ENCODE data around the gene ADGRG6. TPM values are rescaled to one million over a fixed set of nuclear protein-coding genes. Genes with fewer than 3 reads are reported as not detected.
A peak's percentile ranks its signal among the peaks of the same experiment; 100 is the strongest.

Gene ADGRG6
- total RNA-seq, 1 donor from 2014 or later, result 84.4 TPM

DNA sequence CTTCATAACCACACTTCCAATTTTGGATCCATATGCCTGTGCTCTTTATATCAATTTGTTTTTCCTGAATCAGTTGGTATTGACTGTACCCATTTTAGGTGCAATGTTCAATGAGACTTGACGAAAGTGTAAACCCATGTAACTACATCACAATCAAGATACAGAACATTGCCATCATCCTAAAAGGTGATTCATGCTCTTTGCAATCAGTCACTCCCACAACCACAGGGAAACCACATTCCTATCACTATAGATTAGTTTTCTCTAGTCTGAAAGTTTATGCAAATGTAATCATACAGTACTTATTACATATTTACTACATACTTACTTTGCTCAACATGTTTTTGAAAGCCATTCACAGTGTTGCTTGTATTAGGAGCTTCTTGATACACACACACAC lies 167.4 kb downstream of the ADGRG6 start:
- ATAC-seq (no peak), DNase-seq (ENCODE audit: low spot score) (no peak)

DNA sequence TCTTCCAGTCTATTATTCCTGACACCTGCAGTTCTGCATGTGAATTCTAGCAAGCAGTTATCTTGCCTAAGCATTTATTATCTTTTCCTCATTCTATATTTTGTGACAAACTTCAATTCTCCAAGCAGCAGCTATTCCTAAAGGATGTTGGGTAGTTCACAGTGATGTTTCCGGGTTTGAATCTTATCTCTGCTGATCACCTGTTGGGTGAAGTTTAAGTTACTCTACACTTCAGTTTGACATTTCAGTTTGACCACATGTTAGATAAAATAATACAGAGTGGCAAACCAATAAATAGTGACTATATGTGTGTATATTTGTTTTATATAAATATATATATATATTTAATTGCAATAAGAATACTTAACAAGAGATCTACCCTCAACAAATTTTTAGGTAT lies 168.6 kb downstream of the ADGRG6 start:
- ATAC-seq, result no peak
- DNase-seq (ENCODE audit: low spot score), result no peak

GRCh38 chr6:142474531-142475289 lies 172.9 kb downstream of the ADGRG6 start:
- DNase-seq (ENCODE audit: low spot score) (no peak), ATAC-seq (peak; percentile 87)

GRCh38 chr6:142476452-142476851 lies 174.6 kb downstream of the ADGRG6 start:
- DNase-seq (ENCODE audit: low spot score), result no peak
- ATAC-seq, result no peak

DNA sequence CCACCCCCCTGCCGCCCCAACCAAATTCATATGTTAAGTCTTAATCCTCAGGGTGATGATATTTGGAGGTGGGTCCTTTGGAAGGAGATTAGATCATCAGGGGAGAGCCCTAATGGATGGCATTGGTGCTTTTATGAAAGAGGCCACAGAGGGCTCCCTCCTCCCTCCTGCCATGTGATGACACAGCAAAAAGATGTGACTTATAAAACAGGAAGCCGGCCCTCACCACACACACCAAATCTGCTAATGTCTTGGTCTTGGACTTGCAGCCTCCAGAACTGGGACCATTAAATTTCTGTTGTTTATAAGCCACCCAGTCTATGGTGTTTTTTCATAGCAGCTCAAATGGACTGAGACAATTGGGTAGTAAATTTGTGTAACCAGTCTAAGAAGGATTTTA lies 176.3 kb downstream of the ADGRG6 start:
- DNase-seq (ENCODE audit: low spot score) (no peak), ATAC-seq (no peak)

DNA sequence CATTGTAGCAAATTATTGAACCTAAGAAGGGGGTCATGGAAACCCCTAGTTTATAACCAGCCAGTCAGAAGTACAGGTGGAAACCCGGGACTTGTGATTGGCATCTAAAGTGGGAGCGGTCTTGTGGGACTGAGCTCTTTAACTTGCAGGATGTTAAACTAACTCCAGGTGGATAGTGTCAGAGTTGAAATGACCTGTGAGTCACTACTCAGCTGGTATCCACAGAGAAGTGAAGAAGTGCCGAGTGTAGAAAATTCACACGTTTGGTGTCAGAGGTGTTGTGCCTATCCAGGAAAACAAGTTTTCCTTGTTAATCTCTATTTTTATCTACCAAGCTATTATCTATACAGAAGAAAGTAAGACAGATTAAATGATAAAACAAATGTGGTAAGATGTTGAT lies 179.7 kb downstream of the ADGRG6 start:
- DNase-seq (ENCODE audit: low spot score), result no peak

GRCh38 chr6:142482249-142482648 lies 180.4 kb downstream of the ADGRG6 start:
- no peak for DNase-seq (ENCODE audit: low spot score)
- ATAC-seq, result no peak

More for the DNA sequence above, 179.7 kb downstream of the ADGRG6 start:
- no peak for ATAC-seq

DNA sequence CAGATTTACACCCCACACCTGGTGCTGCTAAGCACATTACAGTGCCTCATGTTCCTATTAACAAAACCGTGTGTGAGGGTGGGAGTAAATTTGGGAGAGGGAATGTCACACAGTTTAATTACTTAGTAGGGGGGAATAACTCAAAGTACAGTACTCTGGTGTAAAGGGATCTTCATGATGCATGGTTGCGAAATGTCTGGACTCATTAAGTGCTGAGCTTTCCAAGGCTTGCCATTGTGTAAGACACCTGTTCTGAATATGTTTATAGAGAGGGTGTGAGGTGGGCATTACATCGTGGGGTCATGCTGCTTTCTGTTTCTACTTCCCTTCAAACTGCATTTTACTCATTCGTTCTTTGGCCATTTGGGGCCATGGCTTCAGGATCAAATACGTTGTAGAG lies 181.2 kb downstream of the ADGRG6 start:
- no peak for ATAC-seq
- no peak for DNase-seq (ENCODE audit: low spot score)

DNA sequence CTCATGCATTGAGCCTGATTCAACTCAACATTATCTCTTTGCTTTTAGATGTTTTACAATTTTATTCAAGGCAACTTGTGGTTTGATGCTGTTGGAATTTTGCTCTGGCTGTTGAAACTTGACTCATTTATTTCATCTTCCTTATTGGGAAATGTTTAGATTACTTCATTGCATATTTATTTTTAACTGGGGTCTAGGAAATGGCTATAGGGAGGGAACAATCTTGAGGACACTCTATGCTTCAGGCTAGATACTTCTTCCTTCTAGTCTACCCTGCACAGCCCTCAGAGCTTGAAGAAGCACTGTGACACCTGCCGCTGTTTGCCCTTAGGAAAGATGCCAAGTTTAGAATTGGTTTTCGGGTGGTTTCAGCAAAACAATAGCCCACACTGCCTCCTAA lies 183.4 kb downstream of the ADGRG6 start:
- no peak for DNase-seq (ENCODE audit: low spot score)
- no peak for ATAC-seq

DNA sequence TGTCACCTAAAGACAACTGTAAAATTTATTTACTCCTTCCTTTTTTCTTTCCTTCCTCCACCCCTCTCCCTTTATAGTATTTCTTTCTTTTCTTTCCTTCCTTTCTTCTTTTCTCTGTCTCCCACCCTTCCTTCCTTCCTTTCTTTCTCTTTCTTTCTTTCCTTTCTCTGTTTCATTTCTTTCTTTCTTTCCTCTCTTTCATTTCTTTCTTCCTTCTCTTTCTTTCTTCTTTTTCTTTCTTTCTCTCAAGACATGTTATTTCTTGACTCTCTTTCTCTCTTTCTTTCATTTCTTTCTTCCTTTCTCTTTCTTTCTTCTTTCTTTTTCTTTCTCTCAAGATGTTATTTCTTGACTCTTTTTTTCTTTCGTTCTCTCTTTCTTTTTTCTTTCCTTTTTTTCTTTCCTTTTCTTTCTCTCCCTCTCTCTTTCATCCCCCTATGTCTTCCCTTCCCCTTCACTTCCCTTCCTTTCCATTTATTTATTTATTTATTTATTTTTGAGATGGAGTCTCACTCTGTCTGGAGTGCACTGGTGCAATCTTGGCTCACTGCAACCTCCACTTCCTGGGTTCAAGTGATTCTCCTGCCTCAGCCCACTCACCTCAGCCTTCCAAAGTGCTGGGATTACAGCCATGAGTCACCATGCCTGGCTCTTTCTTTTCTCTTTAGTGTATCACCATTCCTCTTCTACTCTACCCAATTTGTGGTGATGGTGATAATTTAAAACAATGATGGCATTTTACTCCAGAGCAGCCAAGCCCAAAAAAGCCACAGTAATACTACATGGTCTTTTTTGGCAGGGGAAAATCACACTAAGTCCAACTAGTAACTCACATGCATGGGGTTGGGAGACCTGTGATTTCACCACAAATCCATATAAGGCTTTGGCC lies 188.2 kb downstream of the ADGRG6 start:
- ATAC-seq, result no peak

More for the DNA sequence above, 188.2 kb downstream of the ADGRG6 start:
- DNase-seq (ENCODE audit: low spot score), result no peak

Other genes starting within 250 kb of the ADGRG6 start
- gene GJE1, start 169.1 kb upstream of the ADGRG6 start, total RNA-seq, result not detected
- gene NMBR, start 154.9 kb upstream of the ADGRG6 start, total RNA-seq, result not detected
- 16.7 TPM for gene VTA1, start 154.7 kb upstream of the ADGRG6 start, total RNA-seq

Data from left lobe of liver (tissue), 2 donors.